Anterior cingulate cortex (tissue), 58 donors: ENCODE data around the gene XPNPEP1.

ENCODE experiments used
- DNase-seq, 58 donors: peaks; one replicate each; lab custom pipeline; 2025; lab: John Stamatoyannopoulos, UW

The XPNPEP1 gene

GRCh38 chr10:109895848-109896247 is 27.5 kb downstream of the XPNPEP1 start:
- DNase-seq, result no peak

GRCh38 chr10:109895095-109895818 is 28.1 kb downstream of the XPNPEP1 start:
- peak in 44 of 58 donors; percentile 7 to 83 (median 44) for DNase-seq

- peak in 47 of 58 donors; percentile 8 to 77 (median 49) for DNase-seq
These were observed 28.8 kb downstream of the XPNPEP1 start for GRCh38 chr10:109894516-109894915.

GRCh38 chr10:109893386-109893785 is 29.9 kb downstream of the XPNPEP1 start:
- DNase-seq, result no peak

- peak in 12 of 58 donors; percentile 11 to 45 (median 26) for DNase-seq
These were observed 30.4 kb downstream of the XPNPEP1 start for GRCh38 chr10:109892931-109893330.

GRCh38 chr10:109892117-109892516 is 31.2 kb downstream of the XPNPEP1 start:
- no peak for DNase-seq

GRCh38 chr10:109891105-109891504 is 32.2 kb downstream of the XPNPEP1 start:
- no peak for DNase-seq

GRCh38 chr10:109889867-109890266 is 33.4 kb downstream of the XPNPEP1 start:
- DNase-seq, result no peak

- DNase-seq, result no peak
These were observed 35.5 kb downstream of the XPNPEP1 start for GRCh38 chr10:109887776-109888175.

- no peak for DNase-seq
These were observed 36.1 kb downstream of the XPNPEP1 start for GRCh38 chr10:109887243-109887642.

GRCh38 chr10:109886781-109887140 is 36.5 kb downstream of the XPNPEP1 start:
- no peak for DNase-seq

GRCh38 chr10:109886037-109886780 is 37.1 kb downstream of the XPNPEP1 start:
- no peak for DNase-seq

GRCh38 chr10:109883859-109884771 is 39.2 kb downstream of the XPNPEP1 start:
- peak in 56 of 58 donors; percentile 23 to 91 (median 70) for DNase-seq

- no peak for DNase-seq
These were observed 40.9 kb downstream of the XPNPEP1 start for GRCh38 chr10:109882251-109883057.

GRCh38 chr10:109881769-109882057 is 41.6 kb downstream of the XPNPEP1 start:
- no peak for DNase-seq

- DNase-seq, result peak in 2 of 58 donors; percentile 19 to 30
These were observed 42.2 kb downstream of the XPNPEP1 start for GRCh38 chr10:109880886-109881768.

GRCh38 chr10:109877546-109877945 is 45.8 kb downstream of the XPNPEP1 start:
- DNase-seq, result no peak

GRCh38 chr10:109875828-109876821 is 47.2 kb downstream of the XPNPEP1 start:
- peak in 10 of 58 donors; percentile 17 to 66 (median 28) for DNase-seq
